CD4-positive, alpha-beta T cell treated with Interleukin-15 for 4 hours (primary cell): Measurements from ENCODE around the gene CIT.
"Not testable (repeated sequence)": the region's sequence is repeated elsewhere in the genome, so short reads cannot be mapped to it uniquely, and the experiment has no call there.

Source experiments
- DNase-seq: peaks from one replicate; pipeline ENCODE4 v3.0.0-alpha.2; 2020; ENCODE audit warnings: low spot score

The CIT gene

DNA sequence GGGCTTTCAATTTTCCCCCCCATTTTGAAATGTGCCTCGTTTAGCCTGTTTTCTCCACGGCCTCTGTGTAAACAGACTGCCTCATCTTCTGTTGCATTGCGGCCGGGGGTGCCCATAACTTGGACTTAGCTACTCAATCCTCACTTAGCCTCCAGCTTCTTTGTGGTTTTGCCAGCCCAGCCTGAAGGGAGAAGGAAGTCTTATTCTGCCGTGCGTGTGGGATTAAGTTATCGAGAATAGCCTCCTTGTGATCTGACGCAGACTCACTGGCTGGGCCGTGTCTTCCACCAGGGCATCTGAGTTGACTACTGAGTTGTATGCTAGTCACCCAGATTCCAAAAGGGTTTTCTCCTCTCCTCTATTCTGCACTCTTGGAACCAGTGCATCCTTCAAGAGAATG is 201.1 kb downstream of the CIT start:
- no peak for DNase-seq

DNA sequence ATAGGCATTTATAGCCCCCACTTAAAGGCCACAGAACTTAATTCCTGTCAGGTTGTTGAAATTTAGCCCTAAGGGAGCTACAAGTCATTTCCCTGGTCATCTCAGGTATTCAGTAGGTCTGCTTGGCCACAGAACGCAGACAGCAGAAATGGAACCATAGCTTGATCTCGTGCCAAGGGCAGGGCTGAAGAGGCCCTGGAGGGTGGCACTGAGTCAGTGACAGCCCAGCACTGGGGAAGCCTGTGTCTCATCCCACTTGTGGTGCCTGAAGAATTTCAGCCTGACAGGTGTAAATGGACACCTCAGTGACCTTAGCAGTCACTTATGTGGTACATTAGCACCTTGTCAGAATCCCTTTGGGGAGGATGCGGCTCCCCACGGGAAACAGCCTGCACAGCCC is 202.6 kb downstream of the CIT start:
- DNase-seq: no peak

DNA sequence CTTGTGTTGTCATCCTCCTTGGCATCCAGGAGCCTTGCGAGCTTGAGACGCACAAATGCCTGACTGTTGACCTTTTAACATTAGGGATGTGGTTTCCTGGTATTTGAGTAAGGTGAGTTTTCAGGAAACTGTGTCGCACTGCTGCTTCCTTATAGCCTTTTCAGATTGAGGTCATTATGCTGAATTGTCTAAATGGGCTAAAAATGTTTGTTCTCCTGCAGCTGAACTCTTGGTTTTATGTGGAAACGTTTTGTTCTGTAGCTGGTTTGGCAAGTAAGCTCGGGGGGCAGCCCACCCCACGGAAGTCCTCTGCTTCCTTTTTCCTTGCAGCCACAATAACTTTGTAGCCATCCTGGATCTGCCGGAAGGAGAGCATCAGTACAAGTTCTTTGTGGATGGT is 203.5 kb downstream of the CIT start:
- no peak for DNase-seq

DNA sequence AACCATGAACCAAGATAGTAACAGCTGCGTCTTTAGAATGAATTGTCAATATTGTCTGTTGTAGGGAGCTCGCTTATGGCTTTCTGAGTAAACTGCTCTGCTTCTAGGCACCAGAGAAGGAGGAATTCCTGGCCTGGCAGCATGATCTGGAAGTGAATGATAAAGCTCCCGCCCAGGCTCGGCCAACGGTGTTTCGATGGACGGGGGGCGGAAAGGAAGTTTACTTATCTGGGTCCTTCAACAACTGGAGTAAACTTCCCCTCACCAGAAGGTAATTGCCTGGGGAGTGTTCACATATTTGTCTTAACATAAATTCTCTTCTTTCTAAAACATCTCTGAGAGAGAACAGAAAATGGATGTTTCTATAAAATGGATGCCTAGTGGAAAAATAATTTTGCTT is 204.9 kb downstream of the CIT start:
- no peak for DNase-seq

DNA sequence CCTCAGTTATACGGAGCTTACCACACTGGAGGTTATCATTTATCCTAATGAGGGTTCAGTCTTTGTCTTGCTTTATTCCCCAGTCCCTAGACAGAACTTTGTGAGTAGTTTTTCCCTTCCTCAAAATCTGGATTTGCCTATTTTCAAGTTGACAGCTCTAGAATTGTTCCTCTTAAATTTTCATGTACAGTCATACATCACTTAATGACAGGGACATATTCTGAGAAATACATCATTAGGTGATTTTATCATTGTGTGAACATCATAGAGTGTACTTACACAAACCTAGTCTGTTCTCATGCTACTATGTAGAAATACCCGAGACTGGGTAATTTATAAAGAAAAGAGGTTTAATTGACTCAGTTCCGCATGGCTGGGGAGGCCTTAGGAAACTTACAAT is 206.1 kb downstream of the CIT start:
- DNase-seq: no peak

DNA sequence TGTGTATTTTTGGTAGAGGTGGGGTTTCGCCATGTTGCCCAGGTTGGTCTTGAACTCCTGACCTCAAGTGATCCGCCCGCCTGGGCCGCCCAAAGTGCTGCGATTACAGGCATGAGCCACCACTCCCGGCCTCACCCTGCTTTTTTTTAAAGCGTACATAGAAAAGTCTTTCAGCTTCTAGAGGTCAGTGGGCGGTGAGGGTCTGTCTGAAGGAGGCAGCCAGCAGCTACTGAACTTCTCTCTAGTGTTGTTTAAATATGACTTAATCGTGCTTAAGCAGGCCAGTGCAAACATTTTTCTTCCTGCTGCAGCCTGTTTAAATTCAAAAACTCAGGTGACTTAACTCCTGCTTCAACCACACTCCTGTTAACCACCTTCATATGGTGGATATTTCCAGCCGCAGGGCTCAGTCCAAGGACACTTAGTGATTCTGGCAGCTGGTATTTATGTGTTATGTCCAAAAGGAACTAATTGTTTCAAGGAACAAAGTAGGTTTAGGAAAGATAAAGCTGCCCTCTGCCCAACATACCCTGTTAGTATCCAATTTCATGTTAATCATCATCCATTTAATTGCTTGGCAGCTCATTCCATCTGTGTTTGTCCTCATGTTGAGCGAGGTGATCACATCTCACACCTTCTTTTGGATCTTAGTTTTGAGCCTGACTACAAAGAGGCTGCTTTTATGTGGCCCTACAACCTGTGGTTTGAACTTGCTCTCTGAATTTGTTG is 207.2 kb downstream of the CIT start:
- DNase-seq: no peak

DNA sequence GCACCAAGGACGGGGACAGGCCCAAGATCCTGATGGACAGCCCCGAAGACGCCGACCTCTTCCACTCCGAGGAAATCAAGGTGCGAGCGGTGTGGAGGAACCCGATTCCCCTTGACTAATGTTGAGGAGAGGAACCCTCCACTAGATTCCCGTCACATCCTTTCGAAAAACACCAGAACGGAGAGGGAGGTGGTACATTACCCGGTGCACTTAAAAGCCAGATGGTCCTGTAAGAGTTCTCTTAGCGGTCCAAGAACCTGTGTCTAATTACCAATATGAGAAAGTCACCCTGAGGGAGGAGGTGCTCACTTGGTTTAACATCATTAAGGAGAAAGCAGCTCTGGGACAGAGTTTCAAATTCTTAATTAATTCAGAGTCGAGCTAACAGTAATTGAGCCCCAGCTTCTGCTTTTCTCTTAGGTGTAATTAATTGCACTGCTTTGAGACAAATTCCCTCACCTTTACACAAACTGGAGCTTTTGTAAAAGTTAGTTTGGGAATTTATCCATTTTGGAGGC is 208.7 kb downstream of the CIT start:
- DNase-seq: no peak

DNA sequence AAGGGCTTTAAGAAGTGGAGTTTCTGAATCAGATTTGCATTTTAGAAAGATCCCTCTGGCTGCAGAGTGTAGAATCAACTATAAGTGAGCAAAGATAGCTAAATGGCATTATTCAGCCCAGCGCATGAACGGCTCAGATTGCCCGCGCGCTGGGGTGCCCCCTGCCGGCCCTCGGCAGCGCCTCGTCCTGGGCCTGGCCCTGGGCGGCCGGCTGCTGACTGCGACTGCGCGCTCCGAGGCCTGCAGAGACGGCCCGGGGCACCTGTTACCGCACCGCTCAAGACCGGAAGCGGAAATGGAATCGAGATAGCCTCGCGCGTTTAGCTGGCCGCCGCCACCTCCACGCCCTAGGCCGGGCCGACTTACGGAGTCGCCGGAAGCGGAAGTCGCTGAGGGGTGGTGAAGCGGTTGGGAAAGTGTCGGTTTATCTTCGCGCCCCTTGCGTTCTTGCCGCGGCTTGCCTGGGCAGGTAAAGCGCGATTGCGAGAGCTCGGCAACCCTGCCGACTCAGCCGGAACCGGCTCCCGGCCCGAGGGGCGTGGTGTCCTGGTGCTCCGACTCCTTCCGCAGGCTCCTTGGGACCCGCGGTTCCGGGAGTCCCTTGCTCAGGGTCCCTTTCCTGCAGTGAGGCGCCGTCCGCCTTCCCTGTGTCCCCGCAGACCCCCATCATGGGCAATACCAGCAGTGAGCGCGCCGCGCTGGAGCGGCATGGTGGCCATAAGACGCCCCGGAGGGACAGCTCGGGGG is 209.4 kb downstream of the CIT start, which contains the start of gene PRKAB1:
PRKAB1 (plus strand) TSS at position 557 of the 747 bp plus-strand sequence; CDS start at position 669, 112 bp downstream.
- peak; percentile 96 for DNase-seq

DNA sequence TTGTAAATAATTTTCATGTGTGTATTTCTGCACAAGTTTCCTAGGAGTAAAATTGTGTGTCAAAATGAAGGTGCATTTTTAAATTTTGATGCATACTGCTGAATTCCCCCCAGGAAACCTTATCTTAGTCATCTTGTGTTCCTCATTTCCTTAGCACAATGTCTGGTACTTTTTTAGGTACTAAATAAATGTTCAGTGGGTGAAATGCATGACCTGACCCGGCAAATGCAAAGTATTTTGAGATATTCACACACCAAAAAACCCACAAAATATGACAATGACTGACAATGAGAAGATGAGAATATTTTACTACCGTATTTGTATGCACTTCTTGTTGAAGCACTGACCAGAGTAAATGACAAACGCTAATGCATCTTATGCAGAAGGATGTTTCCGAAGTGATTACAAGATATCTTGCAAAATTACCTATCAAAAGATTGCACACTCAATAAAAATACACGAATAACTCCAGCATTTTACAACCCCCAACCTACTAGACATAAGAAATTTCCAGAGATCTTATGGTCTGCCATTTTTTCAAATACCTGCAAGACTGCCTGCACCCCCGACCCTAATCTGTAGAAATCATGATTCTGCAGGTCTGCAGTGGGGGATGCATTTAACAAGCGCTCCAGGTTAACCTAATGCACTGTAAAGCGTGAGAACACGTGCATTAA is 210.1 kb downstream of the CIT start:
- no peak for DNase-seq

DNA sequence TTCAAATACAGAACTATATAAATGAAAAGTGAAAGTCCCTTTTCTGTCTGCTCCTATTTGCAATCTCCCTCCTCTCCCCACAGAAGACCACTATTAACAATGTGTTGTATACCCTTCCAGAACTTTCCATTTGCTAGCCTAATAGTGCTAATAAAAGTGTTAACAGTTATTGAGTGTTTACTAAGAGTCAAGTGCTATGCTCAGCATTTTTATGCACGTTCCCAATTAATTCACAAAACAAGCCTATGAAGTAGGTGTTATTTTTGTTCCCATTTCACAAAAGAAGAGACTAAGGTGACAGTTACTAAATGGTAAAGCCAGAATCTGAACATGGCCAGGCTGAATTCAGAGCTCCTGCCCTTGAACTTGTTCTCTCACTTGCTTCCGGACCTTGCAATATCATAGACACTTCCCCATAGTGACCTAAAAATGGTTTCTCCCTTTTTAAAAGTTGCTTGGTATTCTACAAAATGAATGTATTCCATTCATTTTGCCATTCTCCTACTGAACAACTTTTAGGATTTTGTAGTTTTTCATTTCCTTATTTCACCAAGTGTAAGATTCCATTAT is 210.8 kb downstream of the CIT start:
- DNase-seq: no peak

DNA sequence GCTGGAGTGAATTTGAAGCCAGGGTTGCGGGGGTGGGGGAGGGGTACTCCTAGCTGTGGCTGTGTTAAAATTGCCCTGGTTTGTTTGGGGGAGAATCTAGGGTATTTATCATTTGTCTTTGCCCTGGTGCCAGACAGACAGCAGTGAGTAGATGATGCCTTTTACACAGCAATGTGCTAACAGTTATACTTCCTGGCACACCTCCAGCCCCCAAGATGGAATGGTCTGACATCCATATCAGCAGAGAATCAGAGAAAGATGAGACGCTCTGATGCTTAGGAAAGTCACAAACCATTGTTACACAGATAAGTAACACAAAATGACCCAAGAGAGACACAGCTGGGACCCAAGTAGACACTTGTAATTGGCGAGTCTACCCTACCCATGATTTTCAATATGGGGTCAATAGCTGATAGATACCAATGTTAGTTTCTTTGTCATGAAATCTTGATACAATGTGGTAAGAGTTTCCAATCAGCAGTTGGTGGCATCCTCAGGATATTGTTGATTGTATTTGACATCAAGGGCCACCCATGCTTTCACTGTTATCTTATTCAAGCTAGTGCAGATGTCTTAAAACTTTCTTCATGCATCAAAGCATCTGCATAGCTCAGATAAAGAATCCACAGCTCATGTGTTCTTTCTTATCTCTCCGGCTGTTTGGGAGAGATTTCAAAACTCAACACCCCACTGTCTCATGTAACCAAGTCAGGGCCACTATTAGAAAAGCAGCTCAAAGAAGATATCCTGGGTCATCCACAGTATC is 211.8 kb downstream of the CIT start:
- no peak for DNase-seq

DNA sequence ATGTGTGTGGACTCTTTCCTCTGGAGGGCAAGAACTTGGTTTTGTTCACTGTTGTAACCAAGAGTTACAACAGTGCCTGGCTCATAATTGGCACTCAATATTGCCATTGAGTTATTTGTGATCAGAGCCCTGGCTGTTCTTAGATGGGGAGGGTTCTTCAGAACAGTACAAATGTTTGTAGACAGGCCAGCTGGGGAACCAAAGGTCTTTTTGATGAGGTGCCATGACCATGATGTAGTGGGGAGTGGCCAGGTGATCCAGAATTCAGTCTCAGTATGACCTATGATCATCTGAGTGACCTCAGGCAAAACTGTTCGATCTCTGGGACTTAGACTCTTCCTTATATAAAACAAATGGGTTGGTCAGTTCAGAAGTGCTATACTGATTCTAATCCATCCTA is 212.5 kb downstream of the CIT start:
- DNase-seq: no peak

DNA sequence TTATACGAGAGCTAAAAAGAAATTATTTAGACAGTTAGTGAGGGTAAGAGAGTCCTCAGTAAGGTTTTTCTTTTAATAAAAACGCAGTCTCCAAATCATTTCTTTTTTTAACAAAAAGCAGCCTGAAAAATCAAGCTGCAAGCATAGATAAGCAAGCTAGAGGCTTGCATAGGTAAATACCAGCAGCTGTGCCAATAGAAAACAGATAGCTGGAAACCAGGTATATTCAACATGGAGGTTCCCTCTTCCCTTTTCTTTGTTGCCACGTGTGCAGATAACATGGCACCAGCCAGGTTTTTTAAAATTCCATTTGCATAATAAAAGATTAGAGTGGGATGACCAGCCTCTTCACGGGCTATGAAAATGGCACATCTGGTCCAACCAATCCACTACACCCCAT is 215.2 kb downstream of the CIT start:
- DNase-seq: no peak

DNA sequence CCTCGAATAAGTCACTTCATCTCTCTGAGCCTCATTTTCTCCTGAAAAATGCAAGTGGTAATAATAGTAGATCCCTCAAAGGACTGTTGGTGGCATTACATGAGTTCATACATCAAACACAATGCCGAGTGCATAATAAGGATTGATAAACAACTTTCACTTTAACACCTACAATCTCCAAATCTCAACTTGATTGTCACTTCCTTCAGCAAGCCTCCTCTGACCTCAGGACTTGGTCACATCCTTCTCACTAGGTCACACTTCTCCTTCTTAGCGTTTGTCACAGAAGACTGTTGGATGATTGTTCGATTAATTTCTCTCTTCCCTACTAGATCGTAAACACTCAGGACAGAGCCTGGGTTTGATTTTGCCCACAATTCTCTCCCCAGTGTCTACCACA is 217.0 kb downstream of the CIT start:
- no peak for DNase-seq

DNA sequence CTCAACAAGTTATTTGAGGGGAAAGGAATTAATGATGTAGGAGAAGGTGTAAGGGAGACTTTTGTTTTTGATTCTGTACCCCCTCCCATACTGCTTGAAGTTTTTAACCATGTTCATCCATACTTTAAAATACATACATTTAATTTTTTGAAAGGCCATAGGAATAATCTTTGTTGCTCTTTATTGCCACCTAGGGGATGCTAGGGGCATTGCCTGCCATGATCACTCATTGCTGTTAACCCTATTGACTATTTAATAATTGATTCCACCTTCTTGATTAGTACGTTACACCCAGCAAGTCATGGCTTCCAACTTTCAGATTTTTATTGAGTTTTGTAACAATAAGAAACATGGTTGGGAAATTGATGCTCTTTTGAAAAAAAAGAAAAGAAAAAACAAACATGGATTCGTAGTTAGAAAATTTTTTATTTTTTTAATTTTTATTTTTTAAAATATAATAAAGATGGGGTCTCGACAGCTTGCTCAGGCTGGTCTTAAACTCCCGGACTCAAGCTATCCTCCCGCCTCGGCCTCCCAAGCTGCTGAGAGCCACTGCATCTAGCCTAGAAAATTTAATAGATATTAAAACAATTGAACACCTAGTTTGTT is 217.7 kb downstream of the CIT start:
- DNase-seq: peak; percentile 67

DNA sequence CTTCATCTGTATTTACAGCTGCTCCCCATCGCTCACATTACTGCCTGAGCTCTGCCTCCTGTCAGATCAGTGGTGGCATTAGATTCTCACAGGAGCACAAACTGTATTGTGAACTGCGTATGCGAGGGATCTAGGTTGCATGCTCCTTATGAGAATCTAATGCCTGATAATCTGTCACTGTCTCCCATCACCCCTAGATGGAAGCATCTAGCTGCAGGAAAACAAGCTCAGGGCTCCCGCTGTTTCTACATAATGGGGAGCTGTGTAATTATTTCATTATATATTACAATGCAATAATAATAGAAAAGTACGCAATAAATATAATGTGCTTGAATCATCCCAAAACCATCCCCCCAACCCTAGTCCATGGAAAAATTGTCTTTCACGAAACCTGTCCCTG is 219.0 kb downstream of the CIT start:
- not testable (repeated sequence) for DNase-seq

DNA sequence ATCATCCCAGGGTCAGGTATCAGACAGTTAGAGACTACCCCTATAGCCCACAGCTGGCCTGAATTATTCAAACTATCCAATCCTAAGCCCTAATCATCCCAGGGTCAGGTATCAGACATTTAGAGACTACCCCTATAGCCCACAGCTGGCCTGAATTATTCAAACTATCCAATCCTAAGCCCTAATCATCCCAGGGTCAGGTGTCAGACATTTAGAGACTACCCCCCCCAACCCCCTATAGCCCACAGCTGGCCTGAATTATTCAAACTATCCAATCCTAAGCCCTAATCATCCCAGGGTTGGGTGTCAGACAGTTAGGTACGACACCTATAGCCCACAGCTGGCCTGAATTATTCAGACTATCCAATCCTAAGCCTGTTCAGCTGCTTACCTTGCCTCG is 220.1 kb downstream of the CIT start:
- DNase-seq: not testable (repeated sequence)

DNA sequence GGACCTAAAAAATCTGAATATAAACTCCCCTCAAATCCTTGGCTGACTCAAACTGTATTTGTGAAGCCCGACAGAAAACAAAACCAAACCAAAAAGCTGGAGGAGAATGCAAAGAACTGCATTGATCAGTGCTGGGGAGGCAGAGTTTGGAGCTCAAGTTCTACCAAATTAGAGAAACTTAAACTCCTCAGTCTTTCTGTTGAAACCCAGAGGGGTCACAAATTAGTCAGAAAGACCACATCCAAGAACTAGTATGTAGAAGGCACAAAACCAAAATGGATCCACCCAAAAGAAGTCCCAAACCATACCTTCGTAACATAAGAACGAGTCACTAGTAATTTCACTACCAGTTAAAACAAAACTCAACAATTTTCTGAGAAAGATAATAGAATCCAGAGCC is 224.5 kb downstream of the CIT start:
- no peak for DNase-seq

DNA sequence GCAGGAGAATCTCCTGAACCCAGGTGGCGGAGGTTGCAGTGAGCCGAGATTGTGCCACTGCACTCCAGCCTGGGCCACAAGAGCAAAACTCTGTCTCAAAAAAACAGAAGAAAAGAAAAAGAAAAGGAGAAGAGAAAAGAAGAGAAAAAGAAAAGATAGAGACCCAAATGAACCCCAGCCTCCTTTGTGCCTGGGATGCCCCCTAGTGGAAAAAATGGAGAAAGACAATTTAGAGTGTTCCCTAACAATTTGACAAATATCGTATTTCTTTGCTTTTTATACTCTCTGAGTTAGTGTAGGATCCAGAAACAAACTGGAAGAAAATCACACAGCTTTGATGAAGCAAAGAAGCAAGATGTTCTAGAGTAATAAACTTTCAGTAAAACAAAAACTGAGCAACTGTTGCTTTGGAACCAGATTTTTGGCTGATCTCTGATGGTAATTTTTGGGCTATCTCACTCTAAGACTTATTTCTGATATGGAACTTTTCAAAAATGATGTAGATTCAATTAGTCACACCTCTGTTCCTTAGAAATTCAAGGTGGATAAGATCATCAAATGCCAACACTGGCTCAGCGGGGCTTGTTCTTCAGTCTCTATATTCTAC is 227.8 kb downstream of the CIT start:
- peak; percentile 36 for DNase-seq

DNA sequence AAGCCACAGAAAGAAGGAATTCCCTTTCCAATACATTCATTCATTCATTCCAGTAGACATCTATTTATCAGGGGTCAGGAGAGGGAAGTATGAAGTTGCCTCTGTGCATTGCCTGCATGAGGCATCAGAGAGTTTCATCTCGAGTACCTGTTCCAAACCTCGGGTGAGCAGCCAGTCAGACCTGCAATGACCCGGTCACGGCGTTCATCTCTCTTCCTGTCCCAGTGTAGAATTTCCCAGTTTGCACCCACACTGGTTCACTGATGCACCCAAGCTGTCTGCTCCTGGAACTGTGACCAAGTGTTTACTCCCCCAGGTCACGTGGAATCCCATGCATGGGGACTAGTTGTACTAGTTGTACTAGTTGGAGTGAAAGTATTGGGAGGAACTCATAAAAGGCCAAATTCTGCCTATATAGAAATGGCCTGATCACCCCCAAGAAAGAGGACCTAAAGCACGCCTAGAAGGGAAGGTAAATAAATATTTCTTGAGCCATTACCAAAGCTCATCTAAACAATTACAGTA is 231.5 kb downstream of the CIT start:
- no peak for DNase-seq

DNA sequence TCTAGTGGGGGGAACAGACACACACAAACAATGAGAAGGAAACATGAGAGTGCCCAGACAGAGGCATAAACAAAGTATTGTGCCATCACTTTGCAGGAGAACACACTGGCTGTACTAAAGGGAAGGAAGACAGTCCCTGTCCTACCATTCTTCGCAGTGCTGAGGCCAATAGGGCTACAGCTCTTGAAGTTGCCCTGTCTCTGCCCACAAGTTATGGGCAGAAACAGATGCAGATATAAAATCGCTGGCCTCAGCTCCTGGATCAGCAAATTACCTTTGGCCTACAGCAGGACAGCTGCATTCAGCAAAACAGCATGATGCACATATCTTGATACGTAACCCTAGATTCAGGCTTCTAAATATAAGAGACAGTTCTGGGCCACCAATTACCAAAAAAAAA is 232.2 kb downstream of the CIT start:
- DNase-seq: no peak
